Prostate gland (tissue), 2 donors: ENCODE data around the gene PUS10. TPM values are rescaled to one million over a fixed set of nuclear protein-coding genes. Genes with fewer than 3 reads are reported as not detected.
"Not testable (repeated sequence)": the region's sequence is repeated elsewhere in the genome, so short reads cannot be mapped to it uniquely, and the experiment has no call there.

ENCODE experiments used
- DNase-seq: peaks from one replicate; pipeline ENCODE4 v3.0.0-alpha.2; 2019; ENCODE audit warnings: low spot score
- H3K27ac ChIP-seq, 2 donors: fragments of 200-600 bp; sonication (generic); 2 replicates each; pipeline ENCODE4 v1.5.1; 2017 to 2019
- H3K27me3 ChIP-seq: fragments of 200-600 bp; sonication (generic); replicated peaks from 2 replicates; pipeline ENCODE4 v1.5.1; 2019; ENCODE audit not compliant: insufficient read depth
- H3K36me3 ChIP-seq, 2 donors: fragments of 200-600 bp; sonication (generic); 1 replicate in 1 of 2; 2 replicates in 1 of 2; pipeline versions ENCODE4 v1.5.1 to v1.8.1; 2017 to 2019
- H3K4me1 ChIP-seq: fragments of 200-600 bp; sonication (generic); replicated peaks from 2 replicates; pipeline ENCODE4 v1.5.1; 2019
- H3K4me3 ChIP-seq, 2 donors: fragments of 200-600 bp; sonication (generic); 2 replicates each; pipeline ENCODE4 v1.5.1; 2017 to 2019
- H3K9me3 ChIP-seq: fragments of 200-600 bp; sonication (generic); 2 replicates; pipeline ENCODE4 v1.5.1; 2017
- CTCF ChIP-seq, 4 experiments: fragments of 200-600 bp in 2 of 4; fragments of 450-650 bp in 2 of 4; sonication (generic) in 2 of 4; IDR thresholded peaks; 1 replicate in 3 of 4; 2 replicates in 1 of 4; pipeline ENCODE4 v1.5.1; 2016 to 2019; ENCODE audit warnings: antibody characterized with exemption in 4 of 4, mild to moderate bottlenecking in 2 of 4, moderate library complexity in 2 of 4
- POLR2A ChIP-seq: fragments of 450-650 bp; IDR thresholded peaks from one replicate; pipeline ENCODE4 v1.6.1; 2016; ENCODE audit warnings: antibody characterized with exemption, mild to moderate bottlenecking
- POLR2AphosphoS5 ChIP-seq: sonication (generic); formaldehyde crosslinking; IDR thresholded peaks from one replicate; pipeline ENCODE4 v1.6.1; 2017; ENCODE audit warnings: antibody characterized with exemption
- WGBS: methylation state at CpG from one replicate; pipeline ENCODE4 v1.1.5; 2018; 5-methylcytosine and 5-hydroxymethylcytosine counted together
- intact Hi-C: fragments of 100-400 bp; cut with DNase I; formaldehyde crosslinking; loops from one replicate; pipeline ENCODE4 v1.14.2; 2022
- total RNA-seq, 2 donors: library from RNA; depleted of rRNA; stranded (reverse); fragments of >200 nt; gene quantifications; one replicate each; pipeline ENCODE4 v1.1.0, GENCODE V29; 2016

The PUS10 gene
- total RNA-seq, 2 donors from 2014 or later, result 5.6 to 10.1 TPM

GRCh38 chr2:60987041-60987440, 31.0 kb downstream of the PUS10 start:
- H3K4me3 ChIP-seq, result no peak overlapping the region
- DNase-seq, result no peak
- WGBS, result 82% methylated on average over 2 of the region's 2 CpGs
- H3K36me3 ChIP-seq, result no peaks in the 10 kb centered on the region
- no peaks in the 10 kb centered on the region for H3K4me1 ChIP-seq
- intact Hi-C loops, result no loop called here
- no peak overlapping the region for H3K27ac ChIP-seq
- TF ChIP-seq CTCF (IDR thresholded peaks at IDR 0.05) (no peak), POLR2A (no peak), POLR2AphosphoS5 (no peak)
- H3K9me3 ChIP-seq, result no peaks in the 10 kb centered on the region
- H3K27me3 ChIP-seq, result no peaks in the 10 kb centered on the region

DNA sequence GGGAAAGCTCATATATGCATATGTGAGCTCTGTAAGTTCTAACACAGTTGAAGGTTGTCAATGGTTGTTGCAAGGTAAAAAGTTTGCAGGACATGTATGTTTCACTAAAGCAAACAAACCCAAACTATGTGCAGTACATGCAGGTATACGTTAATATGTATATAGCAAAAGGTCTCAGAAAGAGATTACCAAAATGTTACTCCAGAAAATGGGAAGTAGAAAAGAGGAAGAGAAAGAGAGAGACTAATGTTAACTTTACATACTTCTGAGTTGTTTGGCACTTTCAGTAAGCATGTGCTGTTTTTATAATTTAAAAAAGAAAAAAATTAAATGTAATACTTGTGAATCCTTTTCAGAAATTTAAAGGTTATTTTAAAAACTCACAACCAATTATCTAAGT, 33.3 kb downstream of the PUS10 start:
- TF ChIP-seq POLR2A (no peak), CTCF (IDR thresholded peaks at IDR 0.05) (no peak), POLR2AphosphoS5 (no peak)
- Histone ChIP-seq H3K9me3 (no peaks in the 10 kb centered on the region), H3K4me3 (no peak overlapping the region), H3K4me1 (no peaks in the 10 kb centered on the region), H3K36me3 (no peaks in the 10 kb centered on the region), H3K27me3 (no peaks in the 10 kb centered on the region), H3K27ac (no peak overlapping the region)
- intact Hi-C loops, result no loop called here
- DNase-seq, result no peak
- WGBS, result 83% methylated on average over 1 of the region's 1 CpG

GRCh38 chr2:60982066-60982465, 36.0 kb downstream of the PUS10 start:
- H3K4me3 ChIP-seq, H3K4me1 ChIP-seq, H3K27ac ChIP-seq, H3K27me3 ChIP-seq, H3K9me3 ChIP-seq, DNase-seq, H3K36me3 ChIP-seq, intact Hi-C loops: not testable (repeated sequence)
- 95% methylated on average over 3 of the region's 3 CpGs for WGBS

DNA sequence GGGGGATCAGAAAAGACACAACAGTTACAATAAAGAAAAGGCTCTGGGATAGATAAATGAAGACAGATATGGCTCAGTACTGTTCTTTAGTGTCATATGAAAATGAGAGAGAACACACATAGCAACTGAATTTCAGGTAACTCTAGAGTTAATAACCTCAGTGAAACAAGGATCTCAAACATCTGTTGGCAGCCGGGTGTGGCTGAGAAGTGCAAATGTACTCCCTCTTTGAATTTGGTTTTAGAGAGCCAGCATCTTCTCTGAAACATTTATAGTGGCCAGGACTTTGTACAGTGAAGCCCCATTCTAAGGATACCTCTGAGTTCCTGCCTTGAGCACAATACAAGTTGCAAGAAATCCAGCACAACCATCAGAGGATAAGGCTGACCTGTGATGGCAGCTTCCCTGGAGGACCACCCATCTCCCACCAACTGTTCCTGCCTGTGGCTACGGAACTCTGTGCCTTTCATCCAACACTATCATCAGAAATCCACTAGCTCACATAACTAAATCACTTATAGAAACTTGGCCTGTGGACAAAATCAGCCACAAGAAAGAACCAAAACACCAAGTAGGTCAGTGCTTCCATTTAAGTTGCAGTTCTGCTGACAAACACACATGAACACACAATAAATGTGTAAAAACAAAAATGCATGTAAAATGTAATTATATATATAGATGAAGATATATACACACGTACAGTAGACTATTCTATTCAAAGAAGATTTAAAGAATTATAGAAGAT, 37.8 kb downstream of the PUS10 start:
- Histone ChIP-seq H3K36me3 (no peaks in the 10 kb centered on the region), H3K4me1 (no peaks in the 10 kb centered on the region), H3K9me3 (no peaks in the 10 kb centered on the region), H3K27me3 (no peaks in the 10 kb centered on the region), H3K4me3 (no peak overlapping the region), H3K27ac (no peak overlapping the region)
- TF ChIP-seq CTCF (IDR thresholded peaks at IDR 0.05) (no peak), POLR2A (no peak), POLR2AphosphoS5 (no peak)
- intact Hi-C loops, result no loop called here
- no peak for DNase-seq
- 77% methylated on average over 3 of the region's 3 CpGs for WGBS

- no peaks in the 10 kb centered on the region for H3K9me3 ChIP-seq
- WGBS, result 90% methylated on average over 4 of the region's 4 CpGs
- no peak for DNase-seq
- no peaks in the 10 kb centered on the region for H3K27me3 ChIP-seq
- H3K36me3 ChIP-seq, result no peaks in the 10 kb centered on the region
- no peak overlapping the region for H3K27ac ChIP-seq
- TF ChIP-seq POLR2A (no peak), CTCF (IDR thresholded peaks at IDR 0.05) (no peak)
- H3K4me3 ChIP-seq, result no peak overlapping the region
- no peaks in the 10 kb centered on the region for H3K4me1 ChIP-seq
- intact Hi-C loops, result no loop called here
These were observed 38.8 kb downstream of the PUS10 start for GRCh38 chr2:60979231-60979630.
